ENCODE measurements around the gene BTBD9.

BTBD9 gene

GRCh38 chr6:38549795-38550194 is 89.9 kb downstream of the BTBD9 start:
- DNase-seq = no peak

- DNase-seq = no peak
Observed at GRCh38 chr6:38549180-38549579, 90.5 kb downstream of the BTBD9 start.

GRCh38 chr6:38543022-38543421 is 96.7 kb downstream of the BTBD9 start:
- DNase-seq = no peak

- no peak for DNase-seq
Observed at GRCh38 chr6:38542031-38542430, 97.7 kb downstream of the BTBD9 start.

GRCh38 chr6:38533064-38533463 is 106.7 kb downstream of the BTBD9 start:
- DNase-seq = no peak

GRCh38 chr6:38531134-38531533 is 108.6 kb downstream of the BTBD9 start:
- no peak for DNase-seq

- DNase-seq = no peak
Observed at GRCh38 chr6:38528196-38528965, 111.3 kb downstream of the BTBD9 start.

- DNase-seq = no peak
Observed at GRCh38 chr6:38527371-38527770, 112.4 kb downstream of the BTBD9 start.

- DNase-seq = no peak
Observed at GRCh38 chr6:38525888-38526287, 113.8 kb downstream of the BTBD9 start.

- no peak for DNase-seq
Observed at GRCh38 chr6:38524436-38525145, 115.1 kb downstream of the BTBD9 start.

GRCh38 chr6:38522322-38522721 is 117.4 kb downstream of the BTBD9 start:
- DNase-seq = no peak

- DNase-seq = no peak
Observed at GRCh38 chr6:38518511-38519304, 121.0 kb downstream of the BTBD9 start.

- no peak for DNase-seq
Observed at GRCh38 chr6:38517005-38517404, 122.7 kb downstream of the BTBD9 start.

GRCh38 chr6:38514399-38514798 is 125.3 kb downstream of the BTBD9 start:
- DNase-seq = no peak

GRCh38 chr6:38512211-38512610 is 127.5 kb downstream of the BTBD9 start:
- DNase-seq = no peak

GRCh38 chr6:38510205-38510604 is 129.5 kb downstream of the BTBD9 start:
- no peak for DNase-seq

GRCh38 chr6:38509713-38510112 is 130.0 kb downstream of the BTBD9 start:
- DNase-seq = no peak

- DNase-seq = no peak
Observed at GRCh38 chr6:38508894-38509293, 130.8 kb downstream of the BTBD9 start.

GRCh38 chr6:38508286-38508685 is 131.4 kb downstream of the BTBD9 start:
- no peak for DNase-seq

GRCh38 chr6:38507173-38507572 is 132.6 kb downstream of the BTBD9 start:
- DNase-seq = no peak

- DNase-seq = no peak
Observed at GRCh38 chr6:38505826-38506225, 133.9 kb downstream of the BTBD9 start.

- no peak for DNase-seq
Observed at GRCh38 chr6:38504996-38505395, 134.7 kb downstream of the BTBD9 start.

GRCh38 chr6:38503960-38504682 is 135.6 kb downstream of the BTBD9 start:
- DNase-seq = no peak

All from CD4-positive, alpha-beta T cell treated with Interleukin-6 for 4 hours (primary cell).